ENCODE results near the gene UHMK1. TPM values are rescaled to one million over a fixed set of nuclear protein-coding genes. Genes with fewer than 3 reads are reported as not detected.

UHMK1 gene
- total RNA-seq, 1 experiment from 2014 or later: 75.1 TPM

DNA sequence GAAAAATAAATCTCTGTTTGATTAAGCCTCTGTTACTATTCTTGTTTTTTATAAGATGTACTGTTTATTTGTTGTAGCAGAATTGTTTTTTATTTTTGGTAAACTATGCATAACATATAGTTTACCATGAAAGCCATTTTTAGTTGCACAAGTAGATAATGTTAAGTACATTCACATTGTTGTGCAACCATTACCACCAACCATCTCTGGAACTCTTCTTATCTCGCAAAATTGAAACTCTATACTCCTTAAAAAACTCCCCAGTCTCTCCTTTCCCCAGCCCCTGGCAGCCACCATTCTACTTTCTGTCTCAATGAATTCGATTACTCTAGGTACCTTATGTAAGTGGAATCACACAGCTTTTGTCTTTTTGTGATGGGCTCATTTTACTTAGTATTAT, 27.4 kb upstream of the UHMK1 start:
- Histone ChIP-seq H2AFZ (ENCODE audit: low read depth, low read length, poor library complexity, severe bottlenecking) (no peak overlapping the region), H4K20me1 (ENCODE audit: insufficient read depth) (no peaks in the 10 kb centered on the region), H3K27me3 (ENCODE audit: insufficient read depth, low read length) (no peaks in the 10 kb centered on the region), H3K9me3 (ENCODE audit: control insufficient read depth in 1 of 2, insufficient read depth in 1 of 2, low read depth in 1 of 2, low read length in 2 of 2) (no peaks in the 10 kb centered on the region), H3K9ac (ENCODE audit: low read length) (no peak overlapping the region), H3K9me2 (ENCODE audit: insufficient read depth) (no peaks in the 10 kb centered on the region), H3K4me1 (ENCODE audit: control insufficient read depth in 1 of 2, insufficient read depth in 2 of 2, low read length in 2 of 2) (no peaks in the 10 kb centered on the region), H3K27ac (ENCODE audit: low read depth, low read length) (no peak overlapping the region), H3K36me3 (ENCODE audit: control insufficient read depth in 1 of 2, insufficient read depth in 2 of 2, low read length in 2 of 2) (no peaks in the 10 kb centered on the region), H3K79me2 (ENCODE audit: insufficient read depth, low read length) (no peaks in the 10 kb centered on the region), H3K4me2 (ENCODE audit: low read length) (no peak overlapping the region), H3K4me3 (replicated peaks in 1 of 2; ENCODE audit: low read depth in 1 of 2, low read length in 2 of 2) (no peak overlapping the region)
- ChIA-PET RAD21 (ENCODE audit: low non-redundant PET in 1 of 2, low total read pairs in 2 of 2, uncharacterized antibody in 2 of 2, unreplicated experiment in 2 of 2) (no interaction called here), POLR2A (no interaction called here), CTCF (no interaction called here)
- BruUV-seq (replicated peaks): no TSS peak
- DNase-seq (ENCODE audit: low read depth, low spot score): no peak
- intact Hi-C loops (cut with micrococcal nuclease): no loop called here
- no peak for TF ChIP-seq FOSL1 (IDR thresholded peaks at IDR 0.05; ENCODE audit: low read depth)
- no peak for TF ChIP-seq POLR2A (IDR thresholded peaks at IDR 0.05; ENCODE audit: borderline replicate concordance, extremely low read depth, insufficient read depth, insufficient read length)
- TF ChIP-seq, protein P1, sequence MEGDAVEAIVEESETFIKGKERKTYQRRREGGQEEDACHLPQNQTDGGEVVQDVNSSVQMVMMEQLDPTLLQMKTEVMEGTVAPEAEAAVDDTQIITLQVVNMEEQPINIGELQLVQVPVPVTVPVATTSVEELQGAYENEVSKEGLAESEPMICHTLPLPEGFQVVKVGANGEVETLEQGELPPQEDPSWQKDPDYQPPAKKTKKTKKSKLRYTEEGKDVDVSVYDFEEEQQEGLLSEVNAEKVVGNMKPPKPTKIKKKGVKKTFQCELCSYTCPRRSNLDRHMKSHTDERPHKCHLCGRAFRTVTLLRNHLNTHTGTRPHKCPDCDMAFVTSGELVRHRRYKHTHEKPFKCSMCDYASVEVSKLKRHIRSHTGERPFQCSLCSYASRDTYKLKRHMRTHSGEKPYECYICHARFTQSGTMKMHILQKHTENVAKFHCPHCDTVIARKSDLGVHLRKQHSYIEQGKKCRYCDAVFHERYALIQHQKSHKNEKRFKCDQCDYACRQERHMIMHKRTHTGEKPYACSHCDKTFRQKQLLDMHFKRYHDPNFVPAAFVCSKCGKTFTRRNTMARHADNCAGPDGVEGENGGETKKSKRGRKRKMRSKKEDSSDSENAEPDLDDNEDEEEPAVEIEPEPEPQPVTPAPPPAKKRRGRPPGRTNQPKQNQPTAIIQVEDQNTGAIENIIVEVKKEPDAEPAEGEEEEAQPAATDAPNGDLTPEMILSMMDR (IDR thresholded peaks at IDR 0.05 in 2 of 3, conservative IDR thresholded peaks at IDR 0.05 in 1 of 3; ENCODE audit: borderline replicate concordance in 1 of 3, insufficient read depth in 1 of 3, low read depth in 2 of 3, low read length in 2 of 3): no peak
- TF ChIP-seq, protein P2, sequence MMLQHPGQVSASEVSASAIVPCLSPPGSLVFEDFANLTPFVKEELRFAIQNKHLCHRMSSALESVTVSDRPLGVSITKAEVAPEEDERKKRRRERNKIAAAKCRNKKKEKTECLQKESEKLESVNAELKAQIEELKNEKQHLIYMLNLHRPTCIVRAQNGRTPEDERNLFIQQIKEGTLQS (IDR thresholded peaks at IDR 0.05): no peak
- TF ChIP-seq, protein P3, sequence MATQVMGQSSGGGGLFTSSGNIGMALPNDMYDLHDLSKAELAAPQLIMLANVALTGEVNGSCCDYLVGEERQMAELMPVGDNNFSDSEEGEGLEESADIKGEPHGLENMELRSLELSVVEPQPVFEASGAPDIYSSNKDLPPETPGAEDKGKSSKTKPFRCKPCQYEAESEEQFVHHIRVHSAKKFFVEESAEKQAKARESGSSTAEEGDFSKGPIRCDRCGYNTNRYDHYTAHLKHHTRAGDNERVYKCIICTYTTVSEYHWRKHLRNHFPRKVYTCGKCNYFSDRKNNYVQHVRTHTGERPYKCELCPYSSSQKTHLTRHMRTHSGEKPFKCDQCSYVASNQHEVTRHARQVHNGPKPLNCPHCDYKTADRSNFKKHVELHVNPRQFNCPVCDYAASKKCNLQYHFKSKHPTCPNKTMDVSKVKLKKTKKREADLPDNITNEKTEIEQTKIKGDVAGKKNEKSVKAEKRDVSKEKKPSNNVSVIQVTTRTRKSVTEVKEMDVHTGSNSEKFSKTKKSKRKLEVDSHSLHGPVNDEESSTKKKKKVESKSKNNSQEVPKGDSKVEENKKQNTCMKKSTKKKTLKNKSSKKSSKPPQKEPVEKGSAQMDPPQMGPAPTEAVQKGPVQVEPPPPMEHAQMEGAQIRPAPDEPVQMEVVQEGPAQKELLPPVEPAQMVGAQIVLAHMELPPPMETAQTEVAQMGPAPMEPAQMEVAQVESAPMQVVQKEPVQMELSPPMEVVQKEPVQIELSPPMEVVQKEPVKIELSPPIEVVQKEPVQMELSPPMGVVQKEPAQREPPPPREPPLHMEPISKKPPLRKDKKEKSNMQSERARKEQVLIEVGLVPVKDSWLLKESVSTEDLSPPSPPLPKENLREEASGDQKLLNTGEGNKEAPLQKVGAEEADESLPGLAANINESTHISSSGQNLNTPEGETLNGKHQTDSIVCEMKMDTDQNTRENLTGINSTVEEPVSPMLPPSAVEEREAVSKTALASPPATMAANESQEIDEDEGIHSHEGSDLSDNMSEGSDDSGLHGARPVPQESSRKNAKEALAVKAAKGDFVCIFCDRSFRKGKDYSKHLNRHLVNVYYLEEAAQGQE (IDR thresholded peaks at IDR 0.05; ENCODE audit: low read depth): no peak
- TF ChIP-seq, protein P4, sequence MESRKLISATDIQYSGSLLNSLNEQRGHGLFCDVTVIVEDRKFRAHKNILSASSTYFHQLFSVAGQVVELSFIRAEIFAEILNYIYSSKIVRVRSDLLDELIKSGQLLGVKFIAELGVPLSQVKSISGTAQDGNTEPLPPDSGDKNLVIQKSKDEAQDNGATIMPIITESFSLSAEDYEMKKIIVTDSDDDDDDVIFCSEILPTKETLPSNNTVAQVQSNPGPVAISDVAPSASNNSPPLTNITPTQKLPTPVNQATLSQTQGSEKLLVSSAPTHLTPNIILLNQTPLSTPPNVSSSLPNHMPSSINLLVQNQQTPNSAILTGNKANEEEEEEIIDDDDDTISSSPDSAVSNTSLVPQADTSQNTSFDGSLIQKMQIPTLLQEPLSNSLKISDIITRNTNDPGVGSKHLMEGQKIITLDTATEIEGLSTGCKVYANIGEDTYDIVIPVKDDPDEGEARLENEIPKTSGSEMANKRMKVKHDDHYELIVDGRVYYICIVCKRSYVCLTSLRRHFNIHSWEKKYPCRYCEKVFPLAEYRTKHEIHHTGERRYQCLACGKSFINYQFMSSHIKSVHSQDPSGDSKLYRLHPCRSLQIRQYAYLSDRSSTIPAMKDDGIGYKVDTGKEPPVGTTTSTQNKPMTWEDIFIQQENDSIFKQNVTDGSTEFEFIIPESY (IDR thresholded peaks at IDR 0.05; ENCODE audit: extremely low read depth, insufficient replicate concordance, low read length): no peak
- no peak for TF ChIP-seq EZH2phosphoT487 (IDR thresholded peaks at IDR 0.05; ENCODE audit: borderline replicate concordance)
- TF ChIP-seq ZFX (IDR thresholded peaks at IDR 0.05): no peak
- no peak for TF ChIP-seq POLR2AphosphoS5 (IDR thresholded peaks at IDR 0.05; ENCODE audit: low read depth, low read length)
- no peak for TF ChIP-seq CBX3 (IDR thresholded peaks at IDR 0.05; ENCODE audit: low read depth)
- no peak for TF ChIP-seq JUND (IDR thresholded peaks at IDR 0.05)
- ATAC-seq: no peak

Measured in HCT116 (cell line).